ENCODE measurements around the gene NOS1AP. TPM values are rescaled to one million over a fixed set of nuclear protein-coding genes. Genes with fewer than 3 reads are reported as not detected.

The NOS1AP gene
- total RNA-seq, 1 donor from 2014 or later, result 2.0 TPM

DNA sequence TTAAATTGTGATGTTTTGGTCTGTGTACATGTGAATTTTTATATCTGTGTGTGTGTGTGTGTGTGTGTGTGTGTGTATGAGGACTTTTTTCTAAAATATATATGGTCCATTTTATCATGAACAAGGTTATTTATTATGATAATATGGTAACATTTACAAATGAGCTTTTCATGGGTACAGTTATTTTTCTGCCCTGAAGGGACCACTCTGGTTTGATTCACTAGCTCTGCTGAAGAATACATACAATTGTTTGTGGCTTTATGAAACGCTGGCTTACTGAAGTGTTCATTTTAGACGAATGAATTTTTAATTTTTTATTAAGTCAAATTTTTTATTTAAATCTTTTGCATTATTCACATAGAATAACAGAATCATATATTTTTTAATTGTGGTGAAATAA, 235.2 kb downstream of the NOS1AP start:
- no peaks in the 10 kb centered on the region for H3K4me1 ChIP-seq
- H3K36me3 ChIP-seq, result no peaks in the 10 kb centered on the region
- H3K27me3 ChIP-seq, result no peaks in the 10 kb centered on the region
- H3K27ac ChIP-seq, result no peak overlapping the region
- TF ChIP-seq, protein P1, sequence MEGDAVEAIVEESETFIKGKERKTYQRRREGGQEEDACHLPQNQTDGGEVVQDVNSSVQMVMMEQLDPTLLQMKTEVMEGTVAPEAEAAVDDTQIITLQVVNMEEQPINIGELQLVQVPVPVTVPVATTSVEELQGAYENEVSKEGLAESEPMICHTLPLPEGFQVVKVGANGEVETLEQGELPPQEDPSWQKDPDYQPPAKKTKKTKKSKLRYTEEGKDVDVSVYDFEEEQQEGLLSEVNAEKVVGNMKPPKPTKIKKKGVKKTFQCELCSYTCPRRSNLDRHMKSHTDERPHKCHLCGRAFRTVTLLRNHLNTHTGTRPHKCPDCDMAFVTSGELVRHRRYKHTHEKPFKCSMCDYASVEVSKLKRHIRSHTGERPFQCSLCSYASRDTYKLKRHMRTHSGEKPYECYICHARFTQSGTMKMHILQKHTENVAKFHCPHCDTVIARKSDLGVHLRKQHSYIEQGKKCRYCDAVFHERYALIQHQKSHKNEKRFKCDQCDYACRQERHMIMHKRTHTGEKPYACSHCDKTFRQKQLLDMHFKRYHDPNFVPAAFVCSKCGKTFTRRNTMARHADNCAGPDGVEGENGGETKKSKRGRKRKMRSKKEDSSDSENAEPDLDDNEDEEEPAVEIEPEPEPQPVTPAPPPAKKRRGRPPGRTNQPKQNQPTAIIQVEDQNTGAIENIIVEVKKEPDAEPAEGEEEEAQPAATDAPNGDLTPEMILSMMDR (IDR thresholded peaks at IDR 0.05), result no peak
- TF ChIP-seq POLR2A (IDR thresholded peaks at IDR 0.05) (no peak), POLR2AphosphoS5 (IDR thresholded peaks at IDR 0.05; ENCODE audit: insufficient read depth in 1 of 2, low read depth in 1 of 2) (no peak)
- intact Hi-C loops (cut with DNase I), result no loop called here
- no peak overlapping the region for H3K4me3 ChIP-seq
- no peak for DNase-seq (ENCODE audit: extremely low spot score in 2 of 2)
- no peaks in the 10 kb centered on the region for H3K9me3 ChIP-seq

DNA sequence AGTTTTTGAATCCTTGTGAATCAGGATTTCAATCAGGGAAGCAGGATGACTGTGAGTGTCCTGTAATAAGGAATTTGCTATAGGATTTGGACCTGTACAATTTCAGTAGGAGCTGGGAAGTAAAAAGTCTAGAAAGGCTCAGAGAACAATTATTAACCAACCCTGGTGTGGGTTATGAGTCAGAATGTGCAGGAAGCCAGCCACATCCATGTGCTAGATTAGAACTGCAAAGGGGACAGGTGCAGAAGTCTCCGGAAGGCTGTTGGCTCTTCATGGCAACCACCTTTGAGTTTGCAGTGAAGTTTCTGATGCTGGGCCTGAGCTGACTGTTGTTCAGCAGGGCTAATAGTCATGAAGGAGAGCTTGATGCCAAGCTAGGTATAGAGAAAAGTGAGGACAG, 236.5 kb downstream of the NOS1AP start:
- intact Hi-C loops (cut with DNase I), result no loop called here

DNA sequence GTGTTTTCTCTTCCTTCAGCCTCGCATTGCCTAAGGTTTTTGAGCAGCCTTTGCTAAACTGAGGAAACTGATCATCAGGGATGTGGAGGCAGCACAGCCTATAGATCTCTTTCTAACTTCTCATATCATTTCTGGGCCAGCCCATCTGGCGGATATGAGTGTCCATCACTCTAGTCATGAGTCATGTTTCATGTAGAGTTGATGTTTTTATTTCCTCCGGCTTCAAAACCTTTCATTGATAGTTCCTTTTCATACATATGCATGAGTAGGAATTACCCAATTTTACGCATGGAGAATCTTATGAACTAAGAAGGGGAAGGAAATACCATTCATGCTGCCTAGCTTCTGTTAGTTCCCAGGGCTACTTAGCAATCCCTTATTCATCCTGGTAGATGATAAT, 240.8 kb downstream of the NOS1AP start:
- Histone ChIP-seq H3K4me1 (no peaks in the 10 kb centered on the region), H3K9me3 (no peaks in the 10 kb centered on the region), H3K27ac (no peak overlapping the region), H3K4me3 (no peak overlapping the region), H3K27me3 (no peaks in the 10 kb centered on the region), H3K36me3 (no peaks in the 10 kb centered on the region)
- DNase-seq (ENCODE audit: extremely low spot score in 2 of 2), result no peak
- TF ChIP-seq, protein P1 (IDR thresholded peaks at IDR 0.05), result no peak
- TF ChIP-seq POLR2AphosphoS5 (IDR thresholded peaks at IDR 0.05; ENCODE audit: insufficient read depth in 1 of 2, low read depth in 1 of 2) (no peak), POLR2A (IDR thresholded peaks at IDR 0.05) (no peak)
- intact Hi-C loops (cut with DNase I), result no loop called here

More for the DNA sequence above, 236.5 kb downstream of the NOS1AP start:
- H3K9me3 ChIP-seq, result no peaks in the 10 kb centered on the region
- H3K27ac ChIP-seq, result no peak overlapping the region
- no peaks in the 10 kb centered on the region for H3K27me3 ChIP-seq
- TF ChIP-seq POLR2A (IDR thresholded peaks at IDR 0.05), result no peak
- TF ChIP-seq, protein P1 (IDR thresholded peaks at IDR 0.05), result no peak
- no peak for TF ChIP-seq POLR2AphosphoS5 (IDR thresholded peaks at IDR 0.05; ENCODE audit: insufficient read depth in 1 of 2, low read depth in 1 of 2)
- no peak for DNase-seq (ENCODE audit: extremely low spot score in 2 of 2)
- no peaks in the 10 kb centered on the region for H3K36me3 ChIP-seq
- H3K4me3 ChIP-seq, result no peak overlapping the region
- H3K4me1 ChIP-seq, result no peaks in the 10 kb centered on the region

DNA sequence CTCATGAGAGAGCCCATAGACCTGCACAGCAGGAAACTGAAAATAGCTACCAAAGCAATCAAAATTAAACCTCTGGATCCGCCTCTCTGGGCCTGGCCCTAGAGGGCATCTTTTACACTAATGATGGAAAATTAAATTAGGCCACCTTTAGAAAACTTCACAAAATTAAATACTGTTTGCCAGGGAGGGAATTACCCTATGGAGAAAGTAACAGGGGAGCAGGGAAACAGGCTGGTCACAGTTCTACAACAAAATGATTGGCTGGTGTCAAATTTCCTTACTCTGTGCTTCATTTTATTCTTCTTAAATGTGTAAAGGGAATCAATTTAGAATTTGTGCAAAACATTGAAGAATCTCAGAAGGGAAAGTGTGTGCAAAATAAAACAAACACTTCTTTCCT, 244.7 kb downstream of the NOS1AP start:
- intact Hi-C loops (cut with DNase I), result no loop called here
- H3K9me3 ChIP-seq, result no peaks in the 10 kb centered on the region
- H3K4me1 ChIP-seq, result no peaks in the 10 kb centered on the region
- no peak for TF ChIP-seq POLR2AphosphoS5 (IDR thresholded peaks at IDR 0.05; ENCODE audit: insufficient read depth in 1 of 2, low read depth in 1 of 2)
- TF ChIP-seq, protein P1 (IDR thresholded peaks at IDR 0.05), result no peak
- TF ChIP-seq POLR2A (IDR thresholded peaks at IDR 0.05), result no peak
- no peaks in the 10 kb centered on the region for H3K36me3 ChIP-seq
- no peaks in the 10 kb centered on the region for H3K27me3 ChIP-seq
- DNase-seq (ENCODE audit: extremely low spot score in 2 of 2), result no peak
- no peak overlapping the region for H3K4me3 ChIP-seq
- no peak overlapping the region for H3K27ac ChIP-seq

DNA sequence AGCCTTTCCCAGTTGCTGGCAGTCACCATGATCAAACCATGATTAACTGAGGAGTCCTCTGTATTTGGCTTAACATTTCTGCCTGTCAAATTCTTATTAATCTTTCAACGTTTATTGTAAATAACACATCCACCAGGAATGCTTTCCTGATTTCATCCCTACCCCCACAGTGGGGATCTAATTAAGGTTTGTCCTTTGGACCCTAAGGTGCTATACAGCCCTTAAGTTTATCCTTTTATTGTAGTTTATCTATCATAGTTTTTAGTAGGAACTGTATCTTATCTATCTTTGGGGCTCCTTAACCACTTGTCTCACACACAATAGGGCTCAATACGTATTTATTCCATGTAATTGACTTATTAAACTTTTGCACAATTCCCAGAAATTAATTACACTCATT, 246.2 kb downstream of the NOS1AP start:
- no peak for DNase-seq (ENCODE audit: extremely low spot score in 2 of 2)
- no peak overlapping the region for H3K4me3 ChIP-seq
- no peaks in the 10 kb centered on the region for H3K36me3 ChIP-seq
- TF ChIP-seq, protein P1 (IDR thresholded peaks at IDR 0.05), result no peak
- TF ChIP-seq POLR2A (IDR thresholded peaks at IDR 0.05) (no peak), POLR2AphosphoS5 (IDR thresholded peaks at IDR 0.05; ENCODE audit: insufficient read depth in 1 of 2, low read depth in 1 of 2) (no peak)
- intact Hi-C loops (cut with DNase I), result no loop called here
- H3K27me3 ChIP-seq, result no peaks in the 10 kb centered on the region
- H3K27ac ChIP-seq, result no peak overlapping the region
- no peaks in the 10 kb centered on the region for H3K9me3 ChIP-seq
- peaks cover 5% of the 10 kb centered on the region for H3K4me1 ChIP-seq

All from vagina (tissue), 2 donors.